ENCODE results near the gene BCL2L2.

DNA sequence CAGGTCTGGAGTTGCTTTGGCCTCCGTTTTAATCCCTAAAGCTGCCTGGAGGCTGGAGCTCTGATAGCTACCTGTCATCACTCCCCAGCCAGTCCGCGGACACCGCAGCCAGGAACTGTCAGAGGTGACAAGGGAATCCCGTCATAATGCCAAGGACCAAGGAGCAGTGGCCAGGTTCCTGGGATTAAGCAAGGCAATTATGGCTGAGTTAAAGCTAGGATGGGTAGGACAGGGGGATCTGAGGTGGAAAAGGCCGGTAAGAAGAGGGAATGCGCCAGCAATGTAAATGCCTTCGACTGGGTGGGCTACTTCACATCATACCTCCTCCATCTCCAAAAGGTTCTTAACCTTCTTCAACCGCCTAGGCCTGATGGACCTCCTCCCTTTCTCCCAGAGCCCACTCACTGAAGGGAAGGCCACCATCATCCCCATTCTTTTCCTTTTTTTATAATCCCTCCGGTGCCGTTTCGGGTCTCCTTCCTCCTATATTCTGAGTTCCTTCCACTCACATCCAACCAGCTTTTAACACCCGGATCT is 5.9 kb upstream of the BCL2L2 start:
- TF ChIP-seq, protein P1, sequence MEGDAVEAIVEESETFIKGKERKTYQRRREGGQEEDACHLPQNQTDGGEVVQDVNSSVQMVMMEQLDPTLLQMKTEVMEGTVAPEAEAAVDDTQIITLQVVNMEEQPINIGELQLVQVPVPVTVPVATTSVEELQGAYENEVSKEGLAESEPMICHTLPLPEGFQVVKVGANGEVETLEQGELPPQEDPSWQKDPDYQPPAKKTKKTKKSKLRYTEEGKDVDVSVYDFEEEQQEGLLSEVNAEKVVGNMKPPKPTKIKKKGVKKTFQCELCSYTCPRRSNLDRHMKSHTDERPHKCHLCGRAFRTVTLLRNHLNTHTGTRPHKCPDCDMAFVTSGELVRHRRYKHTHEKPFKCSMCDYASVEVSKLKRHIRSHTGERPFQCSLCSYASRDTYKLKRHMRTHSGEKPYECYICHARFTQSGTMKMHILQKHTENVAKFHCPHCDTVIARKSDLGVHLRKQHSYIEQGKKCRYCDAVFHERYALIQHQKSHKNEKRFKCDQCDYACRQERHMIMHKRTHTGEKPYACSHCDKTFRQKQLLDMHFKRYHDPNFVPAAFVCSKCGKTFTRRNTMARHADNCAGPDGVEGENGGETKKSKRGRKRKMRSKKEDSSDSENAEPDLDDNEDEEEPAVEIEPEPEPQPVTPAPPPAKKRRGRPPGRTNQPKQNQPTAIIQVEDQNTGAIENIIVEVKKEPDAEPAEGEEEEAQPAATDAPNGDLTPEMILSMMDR (IDR thresholded peaks at IDR 0.05): no peak
- no peak for TF ChIP-seq POLR2A (IDR thresholded peaks at IDR 0.05)

Data from uterus (tissue), 2 donors.